GM12892 (cell line): ENCODE measurements around the gene SLC4A4.

Experiments
- POLR2A ChIP-seq: IDR thresholded peaks from 2 replicates; pipeline ENCODE4 v1.6.1; 2011; ENCODE audit warnings: low read depth, low read length, control low read depth
- POLR2AphosphoS5 ChIP-seq: IDR thresholded peaks from 2 replicates; pipeline ENCODE4 v1.6.1; 2011; ENCODE audit warnings: low read depth, low read length, control low read depth

- TF ChIP-seq POLR2A (no peak), POLR2AphosphoS5 (no peak)
Measured at GRCh38 chr4:71586087-71586763, 247.4 kb downstream of the SLC4A4 start.
